HG03135 (cell line): ENCODE measurements around the gene DUOX1.

Experiments
- ATAC-seq: cut with Tn5 transposase; IDR thresholded peaks from one replicate; pipeline ENCODE4 v1.9.1; 2021; ENCODE audit warnings: mild to moderate bottlenecking, moderate library complexity; ENCODE audit not compliant: unreplicated experiment

The DUOX1 gene

DNA sequence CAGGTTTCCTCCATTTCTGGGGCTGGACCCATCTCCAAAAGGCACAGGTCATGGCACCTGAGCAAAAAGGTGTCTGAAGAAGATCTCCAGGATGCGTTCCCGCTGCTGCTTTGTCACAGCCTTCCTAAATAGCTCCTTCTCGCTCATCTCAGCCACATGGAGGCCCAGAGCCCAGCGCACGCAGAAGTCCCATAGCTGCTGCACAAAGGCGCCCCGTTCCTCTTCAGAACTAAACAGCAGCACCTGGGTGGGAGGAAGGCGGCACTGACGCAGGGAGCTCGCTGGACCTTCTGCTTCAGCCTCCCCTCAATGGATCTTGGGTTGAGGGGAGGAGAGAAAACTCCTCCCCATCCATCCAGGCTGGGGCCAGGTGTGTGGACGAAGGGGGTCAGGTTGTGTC lies 24.2 kb upstream of the DUOX1 start:
- ATAC-seq = no peak

DNA sequence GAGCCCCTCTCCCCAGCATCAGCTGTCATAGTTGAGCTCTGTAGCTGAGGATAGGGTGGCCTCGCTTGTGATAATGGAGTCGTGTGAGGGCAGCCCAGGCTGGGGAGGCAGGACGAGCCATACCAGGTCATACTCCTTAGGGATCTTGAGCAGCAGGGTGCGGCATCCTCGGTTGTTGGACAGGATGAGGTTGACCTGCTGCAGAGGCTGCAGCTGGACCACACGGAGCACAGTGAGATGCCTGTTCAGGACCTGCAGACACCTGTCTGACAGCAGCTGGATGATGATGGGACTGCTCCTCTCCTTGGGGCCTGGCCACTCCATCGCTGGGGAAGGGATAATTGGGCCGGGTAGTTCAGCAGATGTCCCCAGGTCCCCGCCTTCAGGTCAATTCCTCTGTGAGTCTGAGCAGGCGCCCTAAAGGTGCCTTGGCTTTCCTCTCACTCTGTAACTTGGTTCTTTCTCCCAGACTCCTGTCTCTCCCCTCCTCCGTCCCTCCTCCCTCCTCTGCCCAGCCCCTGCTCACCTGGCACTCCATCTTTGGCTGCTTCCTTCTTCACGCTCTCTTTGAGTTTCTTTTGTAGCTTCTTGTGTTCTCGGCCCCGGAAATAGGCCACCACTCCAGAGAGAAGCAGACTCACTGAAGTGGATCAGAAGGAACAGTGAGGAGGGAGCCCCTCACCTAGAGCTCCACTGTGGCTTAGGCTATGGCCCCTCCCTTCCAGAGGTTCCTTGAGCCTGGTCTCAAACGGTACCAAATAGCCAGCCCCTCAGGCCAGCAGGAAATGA lies 23.6 kb upstream of the DUOX1 start:
- no peak for ATAC-seq

DNA sequence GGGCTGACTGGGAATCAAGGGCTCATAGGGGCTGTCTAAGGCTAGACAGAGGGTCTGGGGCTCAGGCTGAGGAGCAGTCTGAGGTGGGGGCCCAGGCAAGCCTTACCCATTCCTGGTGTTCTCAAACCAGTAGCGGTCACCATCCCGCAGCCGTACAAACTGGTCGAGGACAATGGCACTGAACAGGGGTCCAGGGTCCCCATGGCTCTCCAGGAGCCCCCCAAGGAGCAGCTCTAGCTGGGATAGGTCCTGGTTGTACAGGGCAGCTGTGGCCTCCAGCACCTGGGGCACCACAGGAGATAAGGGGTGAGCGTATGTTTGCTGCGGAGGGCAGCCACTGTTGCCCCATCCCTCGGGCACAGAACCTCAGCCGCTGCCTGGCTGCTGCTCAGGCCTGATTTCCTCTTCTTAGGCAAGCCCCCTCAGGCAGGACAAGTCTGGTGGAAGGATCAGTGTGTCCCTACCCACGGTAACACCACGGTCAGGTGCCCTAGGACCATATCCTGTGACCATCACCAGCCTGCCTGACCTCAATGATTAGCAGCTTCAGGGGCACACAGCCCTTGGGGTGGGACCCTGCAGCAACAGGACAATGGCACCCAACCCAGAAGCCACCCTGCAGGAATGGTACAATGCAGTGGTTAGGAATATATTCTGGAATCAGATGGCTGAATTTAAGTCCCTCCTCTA lies 21.7 kb upstream of the DUOX1 start:
- no peak for ATAC-seq

DNA sequence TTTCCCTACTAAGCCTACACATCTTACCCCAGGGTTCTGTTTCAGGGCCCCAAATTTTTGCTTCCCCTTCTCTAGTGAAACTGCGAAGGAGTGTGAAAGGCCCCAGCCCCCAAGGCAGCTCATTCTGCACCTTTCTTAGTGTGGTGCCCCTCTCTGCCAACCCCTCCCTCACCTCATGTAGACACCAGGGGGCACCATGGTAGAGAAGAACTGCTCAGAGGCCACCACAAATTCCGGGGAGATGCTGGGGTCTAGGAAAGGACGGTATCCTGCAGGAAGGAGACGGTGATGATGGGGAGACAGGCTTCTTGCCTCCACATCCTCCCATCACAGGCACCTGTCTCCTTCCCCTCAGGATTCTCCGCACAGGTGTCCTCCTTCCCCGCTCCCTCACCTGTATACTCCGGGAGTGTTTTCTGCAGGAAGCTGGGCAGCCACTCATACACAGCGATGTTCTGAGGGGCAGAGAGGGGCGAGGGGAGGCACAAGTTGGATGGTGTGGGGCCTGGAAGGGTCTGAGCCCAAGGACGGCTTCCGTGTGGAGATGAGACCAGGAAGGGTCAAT lies 19.5 kb upstream of the DUOX1 start:
- no peak for ATAC-seq

- no peak for ATAC-seq
Observed at GRCh38 chr15:45111390-45112142, 18.2 kb upstream of the DUOX1 start.

DNA sequence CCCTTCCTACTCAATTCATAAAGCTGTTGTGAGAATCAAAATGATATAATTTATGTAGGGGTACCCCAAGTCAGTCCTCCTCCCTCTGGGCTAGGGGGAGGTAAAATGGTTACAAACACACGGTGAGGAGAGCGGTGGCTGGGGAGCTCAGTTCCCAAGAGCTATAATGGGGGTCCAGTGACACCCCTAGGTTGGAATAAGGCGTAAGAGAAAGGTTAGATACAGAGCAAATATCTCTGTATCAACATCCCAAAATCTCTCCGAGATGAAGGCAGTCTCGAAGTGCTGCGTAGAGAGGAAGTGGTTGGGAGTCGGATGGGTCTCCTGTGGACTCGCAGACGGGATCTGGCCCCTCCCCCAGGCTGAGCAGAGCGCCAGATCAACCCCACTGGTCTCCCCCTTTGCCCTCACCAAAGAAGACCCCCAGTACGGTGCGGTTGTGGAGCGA lies 17.6 kb upstream of the DUOX1 start:
- no peak for ATAC-seq

DNA sequence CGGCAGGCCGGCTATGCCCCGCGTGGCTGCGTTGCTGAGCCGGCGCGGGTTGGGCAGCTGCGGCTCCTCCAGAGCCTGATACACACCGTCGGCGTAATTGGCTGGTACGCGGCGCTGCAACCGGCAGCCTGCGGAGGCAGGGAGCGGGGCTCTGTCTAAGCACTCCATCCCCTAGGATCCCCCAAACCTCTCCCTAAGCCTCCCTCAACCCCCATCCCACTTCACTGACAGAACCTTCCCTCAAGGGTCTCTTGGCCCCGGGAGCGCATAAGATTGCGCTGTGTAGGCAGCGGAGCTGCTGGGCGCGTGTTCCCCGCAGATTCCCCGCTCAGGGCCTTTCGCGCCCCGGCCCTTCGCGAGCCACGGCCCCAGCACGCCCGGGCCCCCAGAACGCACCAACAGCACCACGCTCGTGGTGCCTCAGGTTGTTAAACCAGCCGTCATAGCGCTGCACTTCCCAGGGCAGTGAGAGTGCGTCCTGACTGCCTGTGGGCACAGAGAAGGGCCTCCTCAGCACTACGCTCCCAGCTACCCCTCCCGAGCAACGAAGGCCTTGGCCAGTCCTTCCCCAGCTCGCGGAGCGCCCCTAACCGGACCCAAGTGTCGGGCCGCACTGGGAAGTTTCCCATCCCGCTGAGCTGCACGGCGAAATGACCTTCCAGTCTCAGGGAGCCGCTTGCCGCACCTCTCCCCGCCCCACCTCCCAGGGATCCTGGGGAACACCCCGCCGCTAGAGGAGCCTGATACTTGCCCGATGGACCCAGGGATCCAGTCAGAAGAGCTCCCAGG lies 17.0 kb upstream of the DUOX1 start:
- no peak for ATAC-seq

- ATAC-seq = no peak
Observed at GRCh38 chr15:45113380-45113990, 16.3 kb upstream of the DUOX1 start.

DNA sequence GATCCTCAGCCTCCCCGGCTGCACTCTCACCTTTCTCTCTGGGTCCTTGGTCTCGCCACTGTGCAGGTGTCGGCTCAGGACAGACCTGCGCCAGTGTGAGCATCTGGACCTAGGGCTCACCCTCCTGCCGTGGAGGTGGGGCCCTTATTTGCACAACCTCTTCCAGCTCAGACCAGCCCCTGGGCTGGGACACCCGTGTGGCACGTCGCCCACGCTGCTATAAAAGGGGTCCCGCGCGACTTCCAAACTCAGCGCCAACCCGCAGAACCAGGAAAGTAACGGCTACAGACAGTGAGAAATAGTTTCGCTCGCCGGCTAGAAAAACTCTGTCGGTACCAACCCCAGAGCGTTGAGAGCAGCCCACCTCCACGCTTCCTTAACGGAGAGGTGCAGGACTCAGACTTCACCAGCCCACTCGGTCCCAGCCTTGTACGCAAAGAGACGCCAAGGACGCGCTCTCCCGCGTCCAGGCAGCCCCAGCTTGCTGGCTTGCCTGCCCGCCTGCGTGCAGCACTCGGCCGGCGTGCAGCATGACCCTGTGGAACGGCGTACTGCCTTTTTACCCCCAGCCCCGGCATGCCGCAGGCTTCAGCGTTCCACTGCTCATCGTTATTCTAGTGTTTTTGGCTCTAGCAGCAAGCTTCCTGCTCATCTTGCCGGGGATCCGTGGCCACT lies 15.6 kb upstream of the DUOX1 start, which contains the start of the genes DUOX2 and DUOXA2:
Gene DUOX2, minus strand, starts transcription at position 97 of the 675 bp plus-strand sequence. CDS start 761 bp downstream, outside the sequence.
Gene DUOXA2, plus strand, starts transcription at position 251 of the 675 bp plus-strand sequence. Its CDS starts 280 bp downstream, at position 531.
- no peak for ATAC-seq

GRCh38 chr15:45114751-45115085 lies 15.1 kb upstream of the DUOX1 start:
- ATAC-seq = no peak

DNA sequence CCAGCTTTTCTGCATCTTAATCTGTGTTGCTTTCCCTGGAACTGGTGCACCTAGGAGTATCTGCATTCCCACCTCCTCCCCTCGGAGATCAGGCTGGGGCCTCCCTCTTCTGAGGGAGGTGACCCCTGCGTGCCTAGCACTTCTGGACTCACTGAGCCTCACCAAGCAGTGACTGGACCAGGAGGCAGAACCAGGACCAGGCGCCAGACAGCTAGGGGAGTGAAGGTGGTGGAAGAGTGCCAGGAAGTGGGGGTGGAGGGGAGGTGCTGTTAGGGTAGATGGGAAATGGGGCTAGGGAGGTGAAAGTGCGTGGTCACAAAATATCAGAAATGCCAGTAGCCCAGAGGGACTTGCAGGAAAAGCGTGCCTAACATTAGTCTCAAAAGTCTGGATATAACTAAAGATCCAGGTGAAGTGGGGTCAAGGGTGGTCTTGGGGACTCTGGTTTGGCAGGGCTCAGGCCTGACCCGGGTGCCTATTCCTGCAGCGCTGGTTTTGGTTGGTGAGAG lies 14.4 kb upstream of the DUOX1 start:
- no peak for ATAC-seq

DNA sequence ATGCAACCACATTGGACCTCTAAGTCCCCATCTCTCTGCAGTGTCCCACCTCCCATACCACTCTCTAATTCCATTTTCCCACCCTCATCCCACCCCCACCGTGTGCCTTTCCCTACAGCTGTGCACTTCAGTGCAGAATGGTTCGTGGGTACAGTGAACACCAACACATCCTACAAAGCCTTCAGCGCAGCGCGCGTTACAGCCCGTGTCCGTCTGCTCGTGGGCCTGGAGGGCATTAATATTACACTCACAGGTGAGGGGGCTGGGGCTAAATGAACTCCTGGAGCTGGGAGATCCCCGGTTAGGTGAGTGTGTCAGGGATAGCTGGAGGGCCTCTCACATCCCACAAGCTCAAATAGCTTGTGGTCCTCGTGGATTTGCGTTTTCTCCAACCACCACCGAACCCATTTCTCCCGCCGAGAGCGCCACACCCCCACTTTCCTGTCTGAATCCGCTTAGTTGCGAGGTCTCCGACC lies 13.8 kb upstream of the DUOX1 start:
- ATAC-seq = no peak

- ATAC-seq = no peak
Observed at GRCh38 chr15:45116482-45117307, 13.1 kb upstream of the DUOX1 start.

- ATAC-seq = no peak
Observed at GRCh38 chr15:45117308-45118130, 12.3 kb upstream of the DUOX1 start.

DNA sequence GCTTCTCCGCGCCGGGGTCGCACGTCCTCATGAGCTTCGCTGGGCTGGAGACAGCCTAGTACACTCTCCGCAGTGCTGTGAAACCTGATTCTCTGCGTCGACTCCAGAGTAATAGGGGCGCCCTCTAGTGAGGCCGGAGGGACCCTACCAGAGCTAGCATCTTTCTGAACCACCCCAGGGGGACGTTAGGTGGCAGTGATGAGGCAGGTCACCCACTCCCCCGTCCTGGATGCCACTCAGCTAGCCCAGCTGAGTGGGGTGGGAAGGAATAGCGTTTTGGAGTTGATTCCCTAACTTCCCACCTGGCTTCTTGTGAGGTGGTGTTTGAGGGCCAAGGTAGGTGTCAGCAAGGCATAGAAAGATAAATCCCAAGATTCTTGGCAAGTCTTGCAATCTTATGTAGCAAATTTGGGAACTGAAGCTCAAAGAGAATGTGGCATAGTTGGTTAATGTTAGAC lies 11.6 kb upstream of the DUOX1 start:
- peak; percentile 91 for ATAC-seq

- ATAC-seq = no peak
Observed at GRCh38 chr15:45118996-45119395, 10.8 kb upstream of the DUOX1 start.
